Measurements from ENCODE around the gene USP5.

GRCh38 chr12:6826734-6827436, 25.1 kb upstream of the USP5 start:
- TF ChIP-seq CTCF (IDR thresholded peaks at IDR 0.05) (no peak), POLR2A (IDR thresholded peaks at IDR 0.05) (no peak)

Data from vagina (tissue), 2 donors.